ENCODE results near the gene HTRA1.

The HTRA1 gene

DNA sequence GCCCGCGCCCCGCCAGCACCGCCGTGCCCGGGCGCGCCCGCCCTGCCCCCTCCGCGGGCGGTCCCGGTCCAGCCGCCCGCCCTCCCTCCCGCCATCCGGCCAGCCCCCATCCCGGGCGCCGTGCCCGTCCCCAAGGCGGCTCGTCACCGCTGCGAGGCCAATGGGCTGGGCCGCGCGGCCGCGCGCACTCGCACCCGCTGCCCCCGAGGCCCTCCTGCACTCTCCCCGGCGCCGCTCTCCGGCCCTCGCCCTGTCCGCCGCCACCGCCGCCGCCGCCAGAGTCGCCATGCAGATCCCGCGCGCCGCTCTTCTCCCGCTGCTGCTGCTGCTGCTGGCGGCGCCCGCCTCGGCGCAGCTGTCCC, at the start of gene HTRA1:
Gene HTRA1 (plus strand): TSS at position 187 of the 362 bp plus-strand sequence. CDS start 100 bp downstream, at position 287.
- no peak for FAIRE-seq

DNA sequence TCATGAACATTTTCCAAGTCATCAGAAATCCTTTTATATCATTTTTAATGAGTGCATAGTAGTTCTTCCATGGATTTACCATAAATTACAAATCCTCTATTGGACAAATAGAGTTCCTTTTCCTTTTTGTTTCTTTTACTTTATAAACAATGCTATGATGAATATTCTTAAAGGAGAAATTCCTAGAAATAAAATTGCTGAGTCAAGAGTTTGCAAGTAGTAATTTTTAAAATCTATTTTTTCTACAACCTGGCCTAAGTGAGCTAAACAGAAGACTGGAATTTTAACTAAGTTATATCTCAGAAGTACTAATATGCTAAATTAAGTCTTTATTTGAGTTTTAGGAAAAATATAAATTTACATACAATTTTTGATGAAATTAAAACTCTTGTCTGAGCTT, 48.0 kb upstream of the HTRA1 start:
- no peak for FAIRE-seq

DNA sequence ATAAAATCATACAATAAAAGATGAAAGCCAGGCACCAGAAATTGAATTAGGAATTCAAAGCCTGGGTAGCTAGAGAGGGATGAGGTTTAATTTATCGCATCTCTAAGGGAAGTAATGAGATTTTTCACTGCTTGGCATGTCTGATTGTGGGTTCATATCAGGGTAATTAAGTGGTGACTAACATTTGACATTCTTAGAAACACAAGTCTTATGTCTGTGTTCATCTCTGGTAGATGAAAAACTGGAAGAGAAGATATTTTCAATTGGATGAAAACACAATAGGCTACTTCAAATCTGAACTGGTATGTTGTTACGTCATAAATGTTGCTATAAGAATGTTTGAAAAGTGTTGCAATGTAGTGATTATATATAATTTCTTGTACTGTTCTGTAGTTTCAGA, 43.7 kb upstream of the HTRA1 start:
- FAIRE-seq: no peak

DNA sequence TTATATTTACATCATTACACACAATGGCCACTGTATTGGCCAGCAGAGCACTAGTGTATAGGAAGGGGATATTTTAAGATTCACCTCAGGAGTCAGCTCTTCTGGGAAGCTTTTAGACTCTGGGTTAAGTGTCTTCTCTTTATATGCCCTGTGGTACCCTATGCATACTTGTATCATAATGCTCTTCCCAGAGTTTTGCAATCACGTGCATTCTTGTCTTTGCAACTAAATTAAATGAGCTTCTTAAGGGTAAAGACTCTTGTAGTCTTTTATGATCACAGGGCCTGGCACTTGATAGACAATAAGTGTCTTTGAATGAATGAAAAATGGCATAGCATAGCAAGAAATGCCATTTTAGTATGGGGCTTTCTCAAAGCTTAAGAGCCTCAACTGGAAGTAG, 42.3 kb upstream of the HTRA1 start:
- no peak for FAIRE-seq

DNA sequence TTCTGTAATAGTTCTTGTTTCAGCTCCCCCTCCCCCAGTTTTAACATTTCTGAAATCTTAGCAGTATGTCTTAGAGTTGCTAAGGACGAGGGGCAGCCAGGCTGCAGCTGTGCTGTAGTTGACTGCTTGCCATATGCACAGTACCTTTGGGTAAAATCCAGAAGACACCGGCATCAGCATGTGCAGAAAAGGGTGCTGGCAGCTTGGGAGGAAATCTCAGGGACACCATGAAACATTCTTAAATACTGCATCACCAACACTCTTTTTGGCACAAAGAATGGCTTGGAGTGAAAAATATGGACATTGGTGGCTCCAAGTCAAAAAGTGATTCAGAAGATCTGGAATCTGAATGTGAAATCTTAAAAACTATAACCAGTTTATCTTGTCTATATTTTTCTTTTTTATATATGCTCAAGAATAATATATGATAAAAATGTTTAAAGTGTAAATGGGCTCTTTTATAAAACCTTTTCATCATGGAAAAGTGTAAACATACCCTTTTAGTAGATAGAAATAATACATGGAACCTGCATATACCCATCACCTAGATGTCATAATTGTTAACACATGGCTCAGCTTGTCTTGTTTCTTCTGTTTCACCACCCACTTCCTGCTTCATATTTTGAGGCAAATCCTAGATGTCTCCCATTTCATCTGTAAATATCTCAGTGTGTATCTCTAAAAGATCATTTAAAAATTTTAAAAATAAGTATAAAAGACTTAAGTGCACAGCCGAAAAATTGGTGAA, 41.3 kb upstream of the HTRA1 start:
- no peak for FAIRE-seq

DNA sequence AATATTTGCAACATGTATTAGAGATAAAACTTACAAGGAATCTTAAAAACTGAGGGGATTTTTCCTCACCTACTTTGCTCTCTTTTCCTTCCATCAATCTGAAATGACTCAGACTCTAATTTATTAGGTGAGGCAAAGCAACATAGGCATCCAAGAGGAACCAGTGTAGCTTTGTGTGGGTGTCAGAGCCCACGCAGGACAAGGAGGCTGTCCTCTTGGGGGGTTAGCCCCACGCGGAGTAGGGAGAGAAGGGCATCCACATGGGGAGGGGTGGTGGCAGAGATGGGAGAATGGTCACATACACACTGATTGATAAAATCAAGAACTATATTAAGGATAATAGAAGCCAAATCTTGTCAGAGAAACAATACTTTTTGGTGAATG, 40.7 kb upstream of the HTRA1 start:
- FAIRE-seq: no peak

DNA sequence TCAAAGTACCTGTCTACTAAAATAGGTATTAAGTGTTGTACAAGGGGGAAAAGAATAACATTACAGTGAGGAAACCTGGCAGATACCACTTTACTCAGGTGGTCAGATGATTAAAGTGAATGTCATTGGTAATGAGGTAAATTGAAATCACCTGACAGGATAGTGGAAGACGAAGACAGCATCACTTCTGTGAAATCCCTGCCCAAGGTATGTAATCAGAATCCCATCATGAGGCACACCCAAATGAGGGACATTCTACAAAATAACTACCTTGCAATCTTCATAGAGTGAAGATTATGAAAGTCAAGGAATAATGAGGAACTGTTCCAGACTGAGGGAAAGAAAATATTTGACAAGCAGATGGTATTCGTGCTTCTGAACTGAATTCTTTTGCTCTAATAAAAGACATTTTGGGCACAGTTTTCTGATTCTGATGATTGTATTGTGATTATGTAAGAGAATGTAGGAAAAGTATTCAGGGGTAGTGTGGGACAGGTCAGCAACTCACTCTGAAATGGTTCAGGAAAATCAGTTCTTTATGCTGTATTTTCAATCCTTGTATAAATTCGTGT, 40.2 kb upstream of the HTRA1 start:
- FAIRE-seq: no peak

DNA sequence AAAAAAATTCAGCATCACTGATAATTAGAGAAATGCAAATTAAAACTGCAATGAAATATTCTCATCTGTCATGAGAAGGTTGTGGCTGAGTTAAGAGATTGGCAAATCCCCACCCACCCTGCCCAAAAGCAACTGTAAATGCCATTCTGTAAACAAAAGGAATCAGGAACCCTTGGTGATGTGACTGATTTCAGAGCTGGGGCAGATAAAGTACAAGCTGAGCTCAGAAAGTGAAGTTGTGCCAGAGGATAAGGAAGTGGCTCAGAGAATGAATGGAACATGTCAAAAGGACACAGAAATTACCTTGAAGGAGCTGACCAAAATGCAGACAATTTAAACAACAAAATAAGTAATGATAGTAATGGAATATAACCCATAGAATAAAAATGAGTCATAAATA, 39.6 kb upstream of the HTRA1 start:
- no peak for FAIRE-seq

DNA sequence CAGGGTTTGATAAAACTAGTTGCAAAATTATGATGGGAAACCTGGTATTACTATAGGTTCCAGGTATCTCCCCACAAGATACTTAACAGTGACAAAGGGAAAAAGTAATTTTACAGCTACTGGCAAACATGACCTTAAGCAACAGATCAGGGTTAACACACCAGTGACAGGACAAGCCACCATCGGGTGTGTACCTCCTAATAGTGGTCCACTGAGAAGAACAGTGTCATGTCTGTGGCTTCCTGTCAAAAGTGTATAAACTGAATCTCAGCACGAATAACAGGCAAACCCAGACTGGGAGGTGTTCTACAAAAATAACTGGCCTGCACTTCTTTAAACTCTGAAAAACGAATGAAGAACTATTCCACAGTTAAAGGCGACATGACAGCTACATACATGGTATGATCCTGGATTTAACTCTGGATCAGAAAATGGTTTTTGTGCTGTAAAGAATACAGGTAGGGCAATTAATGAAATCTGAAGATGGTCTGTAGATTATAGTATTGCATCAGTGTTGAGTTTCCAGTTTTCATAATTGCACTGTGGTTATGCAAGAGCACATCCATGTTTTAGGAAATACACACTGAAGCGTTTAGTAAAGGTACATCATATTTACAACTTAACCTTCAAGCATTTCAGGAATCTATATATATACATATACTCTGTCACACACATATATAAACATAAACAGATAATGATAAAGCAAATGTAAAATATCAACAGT, 38.9 kb upstream of the HTRA1 start:
- no peak for FAIRE-seq

DNA sequence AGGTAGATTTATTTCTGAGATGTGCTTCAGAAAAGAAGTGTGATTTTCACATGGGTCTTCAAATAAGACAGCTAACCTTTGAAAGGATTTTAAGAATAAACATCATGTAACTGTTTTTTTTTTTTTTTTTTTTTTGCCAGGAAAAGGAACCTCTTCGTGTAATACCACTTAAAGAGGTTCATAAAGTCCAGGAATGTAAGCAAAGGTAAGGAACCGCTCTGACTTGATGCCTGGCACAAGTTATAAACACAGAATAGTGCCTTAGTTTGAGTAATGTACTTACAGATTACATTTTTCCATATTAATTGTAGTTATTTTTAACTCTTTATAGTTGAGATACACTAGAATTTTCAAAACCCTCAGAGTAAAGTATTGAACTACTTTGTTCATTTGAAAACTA, 37.3 kb upstream of the HTRA1 start:
- no peak for FAIRE-seq

DNA sequence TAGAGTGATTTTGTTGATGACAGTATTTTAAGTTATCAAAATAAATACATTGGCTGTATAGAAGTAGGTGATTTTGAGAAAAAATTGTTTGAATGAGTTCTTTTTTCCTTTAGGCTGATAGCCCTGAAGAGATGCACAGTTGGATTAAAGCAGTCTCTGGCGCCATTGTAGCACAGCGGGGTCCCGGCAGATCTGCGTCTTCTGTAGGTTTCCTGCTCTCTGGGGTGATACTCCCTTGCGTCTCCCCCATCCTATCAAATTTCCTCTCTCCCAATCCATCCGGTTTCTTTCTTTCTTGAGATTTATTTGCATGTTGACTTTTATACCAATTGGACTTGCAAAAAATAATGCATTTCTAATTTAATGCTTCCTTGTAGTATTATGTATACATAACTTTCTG, 34.5 kb upstream of the HTRA1 start:
- FAIRE-seq: no peak

DNA sequence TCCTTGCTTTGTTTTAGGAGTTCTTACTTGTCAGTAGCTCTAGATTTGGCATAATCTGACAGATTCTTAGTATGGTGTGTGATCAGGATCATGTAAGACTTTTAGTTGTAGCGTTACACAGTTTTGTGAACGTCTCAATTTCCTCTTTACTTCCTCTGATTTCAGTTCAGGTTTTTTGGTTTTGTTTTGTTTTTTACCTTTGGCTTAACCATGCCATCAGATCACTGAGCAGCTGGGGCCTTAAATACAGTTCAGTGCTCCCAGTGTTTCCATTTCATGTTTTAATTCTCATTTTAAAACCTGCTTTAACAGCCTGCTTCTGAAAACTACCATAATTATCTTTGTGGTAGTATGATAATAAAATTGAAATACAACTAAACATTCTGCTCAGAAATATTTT, 34.1 kb upstream of the HTRA1 start:
- no peak for FAIRE-seq

DNA sequence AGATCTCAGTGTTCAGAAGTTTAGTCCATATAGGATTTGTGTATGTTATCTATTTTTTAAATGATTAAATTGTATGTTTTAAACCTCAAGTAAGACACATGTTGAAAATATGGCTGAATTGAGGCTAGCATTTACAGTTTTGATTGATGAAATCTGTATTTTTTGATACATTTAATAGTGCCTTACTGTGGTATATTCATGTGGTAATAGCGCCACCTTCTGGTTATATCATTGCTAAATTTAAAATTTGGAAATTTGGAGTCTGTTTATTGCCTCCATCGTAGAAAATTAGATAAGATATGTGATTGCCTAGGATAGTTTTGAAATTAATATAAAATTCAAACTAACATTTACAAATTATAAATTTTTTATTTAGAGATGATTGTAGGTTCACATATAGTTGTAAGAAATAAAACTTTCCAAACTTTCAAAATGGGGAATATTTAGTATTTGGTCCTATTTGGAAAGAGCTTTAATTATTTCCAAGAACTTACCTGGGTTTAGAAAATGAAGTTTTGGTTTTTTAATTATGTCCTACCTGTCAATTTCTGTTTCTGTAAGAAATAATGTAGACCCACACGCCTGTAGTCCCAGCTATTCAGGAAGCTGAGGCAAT, 26.0 kb upstream of the HTRA1 start:
- FAIRE-seq: peak; percentile 94

DNA sequence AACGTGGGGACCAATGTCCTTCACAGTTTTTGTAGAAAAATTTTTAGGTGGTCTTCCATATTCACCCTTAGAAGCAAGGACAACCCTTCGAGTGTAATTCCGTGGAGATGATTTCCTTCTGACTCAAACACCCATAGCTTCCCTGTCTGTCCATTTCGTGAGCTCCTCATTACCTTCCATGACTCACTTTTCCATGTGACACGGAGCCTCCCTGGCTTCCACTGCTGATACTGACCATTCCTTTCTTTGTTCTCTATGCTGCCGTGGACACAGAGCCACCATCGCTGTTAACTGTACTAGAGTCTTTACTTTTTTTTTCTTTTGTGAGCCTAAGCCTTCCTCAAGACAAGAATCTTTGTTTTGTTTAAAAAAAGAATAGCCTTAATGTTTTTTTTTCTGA, 19.4 kb upstream of the HTRA1 start:
- no peak for FAIRE-seq

DNA sequence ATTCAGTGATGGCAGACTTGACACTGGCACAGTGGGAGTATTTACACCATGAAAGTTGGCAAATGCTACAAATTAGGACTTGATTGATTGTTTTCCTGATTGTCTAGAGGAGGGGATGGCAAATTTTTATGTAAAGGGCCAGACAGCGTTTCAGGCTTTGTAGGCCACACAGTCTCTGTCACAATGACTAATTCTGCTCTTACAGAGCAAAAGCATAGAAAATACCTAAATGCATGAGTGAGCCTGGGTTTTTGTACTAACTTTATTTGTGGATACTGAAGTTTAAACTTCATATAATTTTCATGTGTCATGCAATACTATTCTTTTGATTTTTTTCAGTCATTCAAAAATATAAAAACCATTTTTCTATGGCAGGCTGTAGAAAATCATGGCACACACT, 15.9 kb upstream of the HTRA1 start:
- FAIRE-seq: no peak

DNA sequence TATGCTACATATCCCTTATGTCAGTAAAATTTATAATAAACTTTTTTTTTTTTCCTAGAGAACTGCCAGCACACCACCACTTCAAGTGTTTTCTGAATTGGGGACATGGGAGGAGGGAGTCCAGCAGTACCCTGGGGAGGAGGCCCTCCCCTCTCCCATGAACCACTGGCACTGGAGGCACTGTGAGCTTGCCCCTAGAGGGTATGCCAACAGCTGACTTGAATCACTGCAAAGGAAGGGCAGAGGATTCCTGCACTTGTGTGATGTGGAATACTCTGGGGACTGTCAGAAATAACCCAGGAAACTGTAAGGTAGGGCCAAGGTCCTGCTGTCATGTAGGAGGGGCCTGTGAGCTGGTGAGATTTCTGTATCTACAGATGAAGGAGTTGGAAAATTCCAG, 15.4 kb upstream of the HTRA1 start:
- no peak for FAIRE-seq

DNA sequence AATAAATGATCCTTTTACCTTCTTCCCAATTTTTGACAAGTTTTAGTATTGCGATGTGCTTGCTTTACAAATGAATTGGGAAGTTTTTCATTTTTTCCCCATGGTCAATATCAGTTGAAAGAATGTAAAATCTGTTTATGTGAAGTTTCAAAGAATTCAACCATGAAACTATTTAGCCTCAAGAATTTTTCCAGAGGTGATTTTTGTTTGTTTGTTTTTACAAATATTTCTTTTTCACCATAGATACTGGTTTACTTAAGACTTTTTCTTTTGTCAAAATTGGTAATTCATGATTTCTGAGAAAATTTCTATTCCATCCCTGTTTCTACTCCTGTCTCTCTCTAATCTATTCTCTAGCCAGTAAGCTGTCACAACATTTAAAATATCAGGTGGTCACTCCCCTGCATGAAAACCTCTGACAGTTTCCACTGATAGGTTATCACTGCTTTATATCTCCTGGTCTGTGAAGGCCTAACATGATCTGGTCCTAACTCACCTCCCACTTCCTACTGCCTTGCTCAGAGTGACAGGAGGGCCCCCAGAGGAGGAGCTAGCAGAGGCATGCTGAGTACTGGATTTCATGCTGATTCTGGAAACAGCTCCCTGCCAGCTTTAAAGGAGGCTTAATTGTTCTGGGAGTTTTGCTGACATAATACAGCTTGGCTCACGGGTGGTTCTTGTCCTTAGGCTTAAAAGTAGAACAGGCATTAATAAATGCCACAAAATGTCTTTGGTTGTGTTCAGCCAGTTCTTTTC, 14.5 kb upstream of the HTRA1 start:
- FAIRE-seq: no peak

DNA sequence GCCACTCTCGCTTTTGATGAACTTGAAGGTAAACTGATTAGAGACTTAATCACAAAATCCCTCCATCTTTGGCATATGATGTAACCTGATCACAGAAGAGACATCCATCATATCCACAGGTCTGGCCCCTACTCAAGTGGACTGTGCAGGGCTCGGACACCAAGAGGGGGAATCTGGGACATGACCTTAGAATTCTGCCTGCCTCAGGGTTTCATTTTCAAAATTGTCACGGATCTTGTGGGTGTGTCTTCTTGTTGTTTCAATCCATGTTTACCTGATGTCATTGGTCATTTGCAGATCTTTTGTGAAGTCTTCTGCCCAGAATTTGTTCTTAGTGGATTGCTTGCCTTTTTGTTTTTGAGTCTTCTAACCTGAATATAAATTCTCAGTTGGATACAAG, 12.8 kb upstream of the HTRA1 start:
- no peak for FAIRE-seq

DNA sequence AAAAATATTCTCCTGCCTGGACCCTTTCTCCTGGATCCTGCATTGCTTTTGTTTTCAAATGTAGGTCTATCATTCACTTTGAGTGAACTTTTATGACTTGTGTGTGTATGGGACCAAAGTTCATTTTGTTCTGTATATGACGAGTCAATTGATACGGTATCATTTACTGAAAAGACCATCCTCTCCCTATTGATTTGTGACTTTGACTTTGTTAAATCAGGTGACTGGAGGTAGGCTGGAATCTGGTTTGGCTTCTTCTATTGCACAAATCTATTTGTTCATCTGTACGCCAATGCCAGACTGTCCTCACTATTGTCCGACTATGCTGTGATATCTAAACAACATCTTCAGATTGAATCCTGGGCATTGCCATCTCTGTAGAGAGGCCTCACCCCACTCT, 12.2 kb upstream of the HTRA1 start:
- no peak for FAIRE-seq

DNA sequence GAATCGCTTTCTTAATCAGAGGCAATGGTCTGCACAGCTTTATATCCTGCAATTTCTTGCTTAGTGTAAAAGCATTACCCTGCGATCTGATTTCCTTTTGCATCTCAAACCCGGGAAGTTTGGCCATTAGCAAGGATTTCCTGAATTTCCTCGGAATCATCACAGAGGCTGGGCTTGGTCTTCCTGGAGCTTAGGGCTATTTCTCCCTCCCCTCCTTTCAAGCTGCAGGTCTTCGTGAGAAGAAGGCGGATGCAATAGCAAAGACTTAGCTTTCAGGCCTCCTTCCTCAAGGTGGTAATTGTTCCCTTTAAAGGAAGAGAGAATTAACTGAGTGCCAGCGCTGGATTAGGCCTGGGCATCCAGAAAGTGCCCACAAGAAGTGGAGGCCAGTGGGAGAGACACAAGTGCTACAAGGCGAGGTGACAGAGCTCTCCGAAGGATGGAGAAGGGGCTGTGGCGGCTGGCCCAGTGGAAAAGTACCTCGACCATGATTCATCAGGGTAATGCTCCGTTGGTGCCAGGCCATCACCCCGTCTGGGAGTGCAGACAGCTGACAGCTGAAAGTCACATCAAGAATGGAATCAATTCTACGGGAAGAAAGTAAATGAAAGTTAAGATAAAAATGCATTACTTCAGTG, 10.9 kb upstream of the HTRA1 start:
- no peak for FAIRE-seq

DNA sequence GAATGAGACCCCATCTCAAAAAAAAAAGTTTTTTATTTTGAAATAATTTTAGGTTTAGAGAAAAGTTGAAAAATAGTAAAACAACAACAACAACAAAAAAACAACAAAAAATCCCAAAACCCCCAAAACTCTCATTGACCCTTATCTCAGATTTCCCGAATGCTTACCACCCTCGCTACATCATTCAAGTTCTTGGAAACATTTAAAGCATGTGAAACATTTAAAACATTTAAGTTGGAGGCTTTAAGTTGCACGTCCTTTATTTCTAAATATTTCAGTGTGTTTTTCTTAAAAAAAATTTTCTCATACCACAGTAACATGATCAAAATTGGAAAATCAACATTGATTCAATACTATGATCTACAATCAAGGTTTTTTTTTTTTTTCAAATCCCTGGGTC, 7.3 kb upstream of the HTRA1 start:
- FAIRE-seq: no peak

DNA sequence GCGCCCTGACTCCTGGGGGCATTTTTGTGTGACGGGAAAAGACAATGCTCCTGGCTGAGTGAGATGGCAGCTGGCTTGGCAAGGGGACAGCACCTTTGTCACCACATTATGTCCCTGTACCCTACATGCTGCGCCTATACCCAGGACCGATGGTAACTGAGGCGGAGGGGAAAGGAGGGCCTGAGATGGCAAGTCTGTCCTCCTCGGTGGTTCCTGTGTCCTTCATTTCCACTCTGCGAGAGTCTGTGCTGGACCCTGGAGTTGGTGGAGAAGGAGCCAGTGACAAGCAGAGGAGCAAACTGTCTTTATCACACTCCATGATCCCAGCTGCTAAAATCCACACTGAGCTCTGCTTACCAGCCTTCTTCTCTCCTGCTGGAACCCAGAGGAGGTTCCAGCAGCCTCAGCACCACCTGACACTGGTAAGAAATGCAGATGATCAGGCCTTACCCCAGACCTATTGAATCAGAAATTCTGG, 6.7 kb upstream of the HTRA1 start, which contains the start of gene ARMS2:
Gene ARMS2 (plus strand): TSS at position 51 of the 478 bp plus-strand sequence. CDS start 75 bp downstream, at position 126.
- FAIRE-seq: no peak

Data from TTC549 (cell line).